ENCODE data around the gene NDRG2. TPM values are rescaled to one million over a fixed set of nuclear protein-coding genes. Genes with fewer than 3 reads are reported as not detected.

The NDRG2 gene
- total RNA-seq, 4 donors from 2014 or later: 169 to 444 (median 218) TPM

GRCh38 chr14:21054768-21055145 is 29.9 kb upstream of the NDRG2 start:
- no peak for DNase-seq (ENCODE audit: low spot score)
- TF ChIP-seq CTCF (IDR thresholded peaks at IDR 0.05): no peak
- no peak for ATAC-seq (ENCODE audit: low FRiP score)

- DNase-seq (ENCODE audit: low spot score) (no peak), ATAC-seq (ENCODE audit: low FRiP score) (no peak)
- TF ChIP-seq CTCF (IDR thresholded peaks at IDR 0.05): no peak
Measured at GRCh38 chr14:21054123-21054767, 29.4 kb upstream of the NDRG2 start.

- no peak for TF ChIP-seq CTCF (IDR thresholded peaks at IDR 0.05)
- no peak for DNase-seq (ENCODE audit: low spot score)
- ATAC-seq (ENCODE audit: low FRiP score): no peak
Measured at GRCh38 chr14:21053184-21054122, 28.6 kb upstream of the NDRG2 start.

GRCh38 chr14:21050597-21050996 is 25.7 kb upstream of the NDRG2 start:
- no peak for TF ChIP-seq CTCF (IDR thresholded peaks at IDR 0.05)
- DNase-seq (ENCODE audit: low spot score) (no peak), ATAC-seq (ENCODE audit: low FRiP score) (no peak)

GRCh38 chr14:21049271-21049673 is 24.4 kb upstream of the NDRG2 start:
- no peak for TF ChIP-seq CTCF (IDR thresholded peaks at IDR 0.05)
- no peak for ATAC-seq (ENCODE audit: low FRiP score)
- DNase-seq (ENCODE audit: low spot score): no peak

GRCh38 chr14:21048638-21049037 is 23.8 kb upstream of the NDRG2 start:
- DNase-seq (ENCODE audit: low spot score): no peak
- no peak for ATAC-seq (ENCODE audit: low FRiP score)
- no peak for TF ChIP-seq CTCF (IDR thresholded peaks at IDR 0.05)

All from omental fat pad (tissue), 4 donors.